ENCODE measurements around the gene DDOST.
A peak's percentile ranks its signal among the peaks of the same experiment; 100 is the strongest.

DDOST gene

GRCh38 chr1:20658166-20658915, 2.8 kb downstream of the DDOST start:
- DNase-seq = no peak

DNA sequence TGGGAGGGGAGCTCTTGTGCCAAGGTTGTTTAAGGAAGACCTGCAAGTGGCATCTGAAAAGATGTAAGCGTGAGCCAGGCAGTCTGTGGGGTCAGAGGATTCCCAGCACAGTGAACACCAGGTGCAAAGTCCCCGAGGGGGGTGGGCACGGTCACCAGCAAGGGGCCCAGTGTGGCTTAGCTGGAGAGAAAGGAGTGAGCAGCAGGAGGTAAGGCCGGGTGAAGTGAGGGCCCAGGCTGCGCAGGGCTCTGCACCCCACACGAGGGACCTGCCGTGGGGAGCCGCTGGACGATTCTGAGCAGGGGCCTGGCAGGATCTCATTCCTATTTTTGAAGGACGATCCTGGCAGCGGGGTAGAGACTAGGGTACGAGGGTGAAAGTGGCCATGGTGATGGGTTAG, 4.1 kb downstream of the DDOST start:
- DNase-seq = no peak

DNA sequence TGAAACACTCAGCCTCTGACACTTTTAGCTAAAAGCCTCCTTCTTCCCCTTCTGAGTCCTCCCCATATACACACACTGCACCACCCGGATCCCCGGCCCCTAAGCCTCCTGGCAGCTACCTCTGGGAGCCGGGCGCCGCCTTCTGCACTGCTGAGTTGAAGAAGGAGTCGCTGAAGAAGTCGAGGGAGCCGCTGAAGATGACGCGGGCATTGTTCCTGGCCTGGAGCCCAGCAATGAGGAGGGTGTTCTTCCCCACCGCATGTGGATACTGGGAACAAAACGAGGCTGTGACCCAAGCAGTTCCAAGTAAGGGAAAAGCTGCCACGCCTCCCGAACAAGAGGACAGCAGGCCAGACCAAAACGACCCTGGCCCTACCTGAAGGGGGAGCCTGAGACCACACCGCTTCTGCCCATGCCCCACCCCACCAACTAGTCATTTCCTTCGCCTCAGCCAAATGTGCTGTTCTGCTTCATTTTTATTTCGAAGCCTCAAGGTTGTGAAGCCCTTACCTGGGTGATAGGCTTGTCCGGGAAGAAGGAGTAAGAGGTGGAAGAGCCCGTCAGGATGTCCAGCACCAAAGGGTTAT, 7.0 kb downstream of the DDOST start:
- DNase-seq = no peak

- DNase-seq = no peak
Observed at GRCh38 chr1:20652300-20652699, 8.9 kb downstream of the DDOST start.

DNA sequence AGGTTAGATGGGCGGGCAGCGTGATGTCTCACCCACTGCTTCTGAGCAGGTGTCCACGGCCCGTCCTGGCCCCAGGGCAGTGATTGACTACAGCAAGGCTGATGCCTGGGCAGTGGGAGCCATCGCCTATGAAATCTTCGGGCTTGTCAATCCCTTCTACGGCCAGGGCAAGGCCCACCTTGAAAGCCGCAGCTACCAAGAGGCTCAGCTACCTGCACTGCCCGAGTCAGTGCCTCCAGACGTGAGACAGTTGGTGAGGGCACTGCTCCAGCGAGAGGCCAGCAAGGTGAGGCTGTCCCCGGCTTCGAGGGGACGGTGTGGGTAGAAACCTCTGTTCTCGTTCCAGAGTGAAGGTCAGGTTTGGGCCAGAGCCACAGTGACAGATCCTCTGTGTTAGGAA, 12.2 kb downstream of the DDOST start:
- DNase-seq = no peak

DNA sequence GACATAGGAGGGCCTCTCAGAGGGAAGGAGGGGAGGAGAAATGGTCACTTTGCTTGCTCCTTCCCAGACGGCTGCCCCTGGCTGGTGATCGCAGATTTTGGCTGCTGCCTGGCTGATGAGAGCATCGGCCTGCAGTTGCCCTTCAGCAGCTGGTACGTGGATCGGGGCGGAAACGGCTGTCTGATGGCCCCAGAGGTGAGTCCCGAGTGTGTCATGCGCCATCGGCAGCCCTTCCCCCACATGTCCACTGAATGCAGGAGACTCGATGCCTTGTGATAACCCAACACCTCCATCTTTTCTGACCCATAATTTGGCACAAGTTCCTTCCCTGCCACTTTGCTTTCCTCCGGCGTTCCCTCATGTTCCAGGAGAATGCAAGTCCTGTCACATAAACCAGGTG, 12.7 kb downstream of the DDOST start:
- DNase-seq = no peak

DNA sequence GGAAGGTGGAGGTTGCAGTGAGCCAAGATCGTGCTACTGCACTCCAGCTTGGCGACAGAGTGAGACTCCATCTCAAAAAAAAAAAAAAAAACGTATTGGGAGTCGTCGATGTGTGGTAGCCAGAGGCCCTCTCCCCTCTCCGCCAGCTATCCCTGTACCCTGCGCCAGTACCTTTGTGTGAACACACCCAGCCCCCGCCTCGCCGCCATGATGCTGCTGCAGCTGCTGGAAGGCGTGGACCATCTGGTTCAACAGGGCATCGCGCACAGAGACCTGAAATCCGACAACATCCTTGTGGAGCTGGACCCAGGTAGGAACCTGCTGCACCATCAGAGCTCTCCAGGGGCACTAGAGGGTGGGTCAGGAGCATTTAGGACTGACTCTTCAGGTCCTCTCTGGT, 15.8 kb downstream of the DDOST start:
- no peak for DNase-seq

DNA sequence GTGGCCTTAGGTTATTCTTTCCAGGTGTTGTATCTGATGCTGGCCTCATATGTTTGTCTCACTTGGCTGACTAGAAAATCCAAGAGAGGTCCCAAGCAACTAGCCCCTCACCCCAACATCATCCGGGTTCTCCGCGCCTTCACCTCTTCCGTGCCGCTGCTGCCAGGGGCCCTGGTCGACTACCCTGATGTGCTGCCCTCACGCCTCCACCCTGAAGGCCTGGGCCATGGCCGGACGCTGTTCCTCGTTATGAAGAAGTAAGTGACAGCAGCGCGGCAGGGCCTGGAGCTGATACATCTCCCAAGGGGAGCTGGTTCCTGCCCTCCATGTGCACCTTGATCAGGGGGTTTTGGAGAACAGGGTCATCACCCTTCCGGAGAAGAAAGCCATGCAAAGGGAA, 16.8 kb downstream of the DDOST start:
- no peak for DNase-seq

DNA sequence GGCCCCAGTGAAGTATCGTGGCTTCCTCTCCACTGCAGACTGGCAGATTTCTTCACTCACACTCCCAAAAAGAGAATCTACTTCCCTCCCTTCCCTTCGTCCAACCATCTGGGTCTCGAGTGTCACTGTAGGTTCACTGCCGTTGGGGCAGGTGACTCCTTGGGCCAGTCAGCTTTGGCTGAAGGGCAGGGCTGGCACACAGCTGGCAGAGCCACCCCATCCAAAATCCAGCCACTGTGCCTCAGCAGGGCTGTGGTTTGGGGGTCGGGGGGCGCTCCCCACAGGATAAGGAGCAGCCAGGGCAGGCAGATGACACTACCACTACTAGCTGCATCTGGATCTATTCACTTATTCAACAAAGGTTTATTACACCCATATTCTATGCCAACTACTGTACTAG, 18.1 kb downstream of the DDOST start:
- no peak for DNase-seq

- DNase-seq = no peak
Observed at GRCh38 chr1:20641975-20642374, 19.2 kb downstream of the DDOST start.

DNA sequence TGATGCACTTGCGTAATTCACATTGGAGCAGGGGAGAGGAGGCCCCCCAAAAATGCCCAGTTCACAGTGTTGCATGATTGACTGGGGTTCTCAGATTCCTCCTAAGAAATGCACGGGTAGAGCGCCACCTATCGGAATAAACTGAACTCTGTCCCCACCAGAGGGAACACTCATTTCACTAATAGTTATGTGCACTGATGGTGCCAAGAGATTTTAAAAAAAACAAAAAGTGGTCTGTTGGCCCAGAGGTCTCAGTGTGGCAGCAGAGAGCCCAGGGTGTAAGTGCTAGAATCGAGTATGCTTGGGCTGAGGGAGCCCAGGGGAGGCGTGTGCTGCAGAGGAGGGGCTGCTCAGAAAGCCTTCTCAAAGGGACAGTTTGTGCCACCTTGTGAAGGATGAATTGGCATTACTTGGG, 21.0 kb downstream of the DDOST start:
- DNase-seq = peak; percentile 67

- no peak for DNase-seq
Observed at GRCh38 chr1:20636785-20637347, 24.3 kb downstream of the DDOST start.

DNA sequence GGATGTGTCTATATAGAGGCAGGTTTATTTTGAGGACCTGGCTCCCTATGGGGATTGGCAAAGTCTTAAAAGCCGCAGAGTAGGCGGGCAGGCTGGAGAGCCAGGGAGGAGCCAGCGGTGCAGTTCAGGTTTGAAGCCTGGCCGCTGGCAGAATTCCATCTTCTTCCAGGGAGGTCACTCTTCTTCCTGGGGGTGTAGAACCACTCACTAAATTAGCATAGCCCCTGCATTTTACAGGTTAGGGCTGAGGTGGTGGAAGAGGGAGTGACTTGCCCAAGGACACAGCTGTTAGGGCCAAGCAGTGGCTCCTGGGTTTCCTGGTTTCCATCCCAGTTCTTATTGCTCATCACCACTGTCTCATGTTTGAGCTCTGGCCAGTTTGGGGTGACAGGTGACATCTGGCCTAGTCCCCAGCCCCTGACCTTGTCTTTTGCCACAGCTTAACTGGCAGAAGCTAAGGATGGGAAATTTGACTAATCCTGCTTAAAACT, 26.5 kb downstream of the DDOST start:
- DNase-seq = peak; percentile 46

- peak; percentile 27 for DNase-seq
Observed at GRCh38 chr1:20634065-20634593, 27.0 kb downstream of the DDOST start.

GRCh38 chr1:20633190-20634064, 27.7 kb downstream of the DDOST start, which contains the start of gene PINK1:
TSS of gene PINK1 (plus strand) at chr1:20633458. CDS start at chr1:20633549, 91 bp downstream.
- DNase-seq = peak; percentile 89

DNA sequence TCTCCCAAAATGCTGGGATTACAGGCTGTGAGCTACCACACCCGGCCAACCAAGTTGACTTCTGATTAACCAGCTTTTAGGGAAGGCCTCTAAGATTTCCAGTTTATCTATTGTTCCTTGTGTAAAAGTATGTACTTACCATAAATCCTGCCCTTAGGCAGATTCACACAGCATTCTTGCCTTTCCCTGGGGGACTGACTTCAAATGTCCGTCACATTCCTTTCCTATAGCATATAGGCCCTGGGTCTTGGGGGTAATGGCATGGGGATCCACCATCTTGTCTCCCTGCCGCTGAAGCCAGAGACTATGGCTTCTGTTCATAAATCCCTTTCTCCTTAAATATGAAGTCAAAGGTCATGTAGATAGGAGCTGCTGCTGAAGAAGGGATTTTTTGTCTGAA, 28.8 kb downstream of the DDOST start:
- DNase-seq = no peak

- no peak for DNase-seq
Observed at GRCh38 chr1:20630729-20631128, 30.4 kb downstream of the DDOST start.

DNA sequence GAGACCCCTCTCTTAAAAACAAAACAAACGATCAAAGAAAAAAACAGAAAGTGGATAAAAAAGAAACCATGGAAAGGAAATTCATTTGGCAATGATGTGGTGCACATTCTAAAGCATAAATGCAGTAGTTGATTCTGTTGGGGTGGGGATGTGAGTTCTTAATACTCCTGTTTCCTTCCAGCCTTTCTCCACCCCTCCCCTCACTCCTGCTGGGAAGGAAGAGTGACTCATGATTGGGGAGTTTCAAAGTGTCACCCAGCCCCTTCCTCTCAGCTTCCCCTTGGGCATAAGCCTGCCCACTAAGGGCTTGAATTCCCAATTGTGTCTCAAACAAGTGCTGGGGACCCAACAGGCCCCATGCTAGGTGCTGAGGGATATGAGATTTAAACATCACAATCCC, 34.6 kb downstream of the DDOST start:
- no peak for DNase-seq

DNA sequence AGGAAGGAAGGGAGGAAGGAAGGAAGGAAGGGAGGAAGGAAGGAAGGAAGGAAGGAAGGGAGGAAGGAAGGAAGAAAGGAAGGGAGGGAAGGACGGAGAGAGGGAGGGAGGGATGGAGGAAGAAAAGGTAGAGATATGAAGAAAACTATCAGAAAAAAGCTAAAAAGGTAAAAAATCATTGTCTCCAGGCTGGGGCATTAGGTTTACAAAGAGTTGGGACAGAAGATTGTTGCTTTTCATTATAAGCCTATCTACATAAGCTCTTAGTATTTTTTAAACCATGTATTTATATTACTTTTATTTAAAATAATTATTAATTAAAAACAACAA, 35.1 kb downstream of the DDOST start:
- no peak for DNase-seq

GRCh38 chr1:20625176-20626097, 35.7 kb downstream of the DDOST start:
- DNase-seq = no peak

DNA sequence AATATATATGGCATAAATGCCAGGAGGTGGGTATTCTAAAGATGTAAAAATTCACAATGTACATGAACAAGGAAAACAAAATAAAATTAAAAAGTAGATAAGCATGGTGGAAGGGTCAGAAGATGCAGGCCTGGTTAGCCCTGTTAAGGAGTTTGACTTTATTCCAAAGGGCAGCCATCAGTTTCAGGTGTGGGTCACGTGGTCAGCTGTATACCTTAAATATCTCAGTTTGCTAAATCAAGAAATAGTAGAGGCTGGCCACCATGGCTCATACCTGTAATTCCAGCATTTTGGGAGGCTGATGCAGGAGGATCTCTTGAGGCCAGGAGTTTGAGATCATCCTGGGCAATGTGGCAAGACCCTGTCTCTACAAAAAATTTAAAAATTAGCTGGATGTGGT, 36.5 kb downstream of the DDOST start:
- DNase-seq = no peak

DNA sequence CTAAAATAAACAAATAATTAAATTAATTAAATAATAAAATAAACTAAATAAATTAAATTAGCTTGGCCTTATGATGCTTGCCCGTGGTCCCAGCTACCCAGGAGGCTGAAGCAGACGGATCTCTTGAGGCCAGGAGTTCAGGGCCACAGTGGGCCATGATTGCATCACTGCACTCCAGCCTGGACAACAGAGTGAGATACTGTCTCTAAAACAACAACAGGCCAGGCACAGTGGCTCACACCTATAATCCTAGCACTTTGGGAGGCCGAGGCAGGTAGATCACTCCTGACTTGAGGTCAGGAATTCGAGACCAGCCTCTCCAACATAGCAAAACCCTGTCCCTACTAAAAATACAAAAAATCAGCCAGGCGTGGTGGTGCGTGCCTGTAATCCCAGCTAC, 40.2 kb downstream of the DDOST start:
- DNase-seq = no peak
